Measurements from ENCODE around the gene HJURP. TPM values are rescaled to one million over a fixed set of nuclear protein-coding genes. Genes with fewer than 3 reads are reported as not detected.

HJURP gene
- polyA plus RNA-seq, 1 of the 3 experiments (the other 2 are of a cell fraction), result 13.2 TPM

- DNase-seq, result no peak
- Histone ChIP-seq H3K79me2 (ENCODE audit: insufficient read depth) (no peaks in the 10 kb centered on the region), H2AFZ (ENCODE audit: low read depth) (no peak overlapping the region), H3K9me2 (no peaks in the 10 kb centered on the region), H3K4me2 (no peak overlapping the region), H3F3A (replicated peaks; ENCODE audit: insufficient read depth) (no peaks in the 10 kb centered on the region), H3K4me3 (ENCODE audit: low read depth in 2 of 2, low read length in 1 of 2) (no peak overlapping the region), H3K9me3 (no peaks in the 10 kb centered on the region), H4K20me1 (ENCODE audit: insufficient read depth) (no peaks in the 10 kb centered on the region), H3K36me3 (replicated peaks in 1 of 2; ENCODE audit: control insufficient read depth in 1 of 2, insufficient read depth in 2 of 2, low read length in 1 of 2) (no peaks in the 10 kb centered on the region), H3K27me3 (ENCODE audit: insufficient read depth) (no peaks in the 10 kb centered on the region), H3K9ac (no peak overlapping the region), H3K27ac (ENCODE audit: low read depth in 2 of 2, low read length in 1 of 2) (no peak overlapping the region), H3K4me1 (ENCODE audit: control insufficient read depth in 1 of 2, insufficient read depth in 2 of 2, low read depth in 1 of 2, low read length in 1 of 2) (no peaks in the 10 kb centered on the region)
- TF ChIP-seq IRF3 (IDR thresholded peaks at IDR 0.05; ENCODE audit: low read depth, low read length), result no peak
- no peak for TF ChIP-seq POLR2AphosphoS5 (IDR thresholded peaks at IDR 0.05; ENCODE audit: low read depth, low read length)
- ChIA-PET CTCF (no interaction called here), POLR2A (no interaction called here)
- WGBS (ENCODE audit: low lambda C conversion rate), result 46% methylated on average over 6 of the region's 7 CpGs
Measured at GRCh38 chr2:233800208-233800607, 54.1 kb downstream of the HJURP start.

GRCh38 chr2:233799716-233800115 is 54.6 kb downstream of the HJURP start:
- H2AFZ ChIP-seq (ENCODE audit: low read depth), result no peak overlapping the region
- TF ChIP-seq EZH2phosphoT487 (IDR thresholded peaks at IDR 0.05; ENCODE audit: borderline replicate concordance, low read depth), result no peak
- TF ChIP-seq FOXJ3 (CRISPR knock-in tag; IDR thresholded peaks at IDR 0.05), result no peak
- TF ChIP-seq ELF1 (IDR thresholded peaks at IDR 0.05), result no peak
- TF ChIP-seq REST (IDR thresholded peaks at IDR 0.05; ENCODE audit: low read depth, low read length), result no peak
- TF ChIP-seq SMC3 (IDR thresholded peaks at IDR 0.05; ENCODE audit: low read depth, low read length), result no peak
- TF ChIP-seq USF2 (IDR thresholded peaks at IDR 0.05; ENCODE audit: borderline replicate concordance, low read depth, low read length), result no peak
- no peak for TF ChIP-seq GATA2 (CRISPR knock-in tag; IDR thresholded peaks at IDR 0.05)
- no peak for TF ChIP-seq POLR2AphosphoS5 (IDR thresholded peaks at IDR 0.05; ENCODE audit: low read depth, low read length)
- TF ChIP-seq RCOR1 (IDR thresholded peaks at IDR 0.05; ENCODE audit: low read length), result no peak
- TF ChIP-seq NFIC (IDR thresholded peaks at IDR 0.05; ENCODE audit: borderline replicate concordance), result no peak
- no peak for TF ChIP-seq TAF1 (IDR thresholded peaks at IDR 0.05; ENCODE audit: borderline replicate concordance, low read depth, low read length)
- no peak for TF ChIP-seq PBX3 (IDR thresholded peaks at IDR 0.05)
- TF ChIP-seq JUND (IDR thresholded peaks at IDR 0.05), result no peak
- no peak for TF ChIP-seq TCF12 (IDR thresholded peaks at IDR 0.05)
- TF ChIP-seq CTCF (IDR thresholded peaks at IDR 0.05), result no peak
- TF ChIP-seq RFX5 (IDR thresholded peaks at IDR 0.05; ENCODE audit: low read length), result no peak
- TF ChIP-seq MAX (IDR thresholded peaks at IDR 0.05; ENCODE audit: low read depth), result no peak
- no peak for TF ChIP-seq MEF2A (IDR thresholded peaks at IDR 0.05; ENCODE audit: borderline replicate concordance, low read depth)
- TF ChIP-seq RXRA (IDR thresholded peaks at IDR 0.05; ENCODE audit: borderline replicate concordance, low read depth), result no peak
- H3K4me1 ChIP-seq (ENCODE audit: control insufficient read depth in 1 of 2, insufficient read depth in 2 of 2, low read depth in 1 of 2, low read length in 1 of 2), result no peaks in the 10 kb centered on the region
- no peaks in the 10 kb centered on the region for H3K9me3 ChIP-seq
- H3K4me2 ChIP-seq, result no peak overlapping the region
- H3K79me2 ChIP-seq (ENCODE audit: insufficient read depth), result no peaks in the 10 kb centered on the region
- no peak overlapping the region for H3K4me3 ChIP-seq (ENCODE audit: low read depth in 2 of 2, low read length in 1 of 2)
- no peaks in the 10 kb centered on the region for H3F3A ChIP-seq (replicated peaks; ENCODE audit: insufficient read depth)
- CTCF ChIA-PET, result interaction anchor here (0.5 kb wide), 1 partner anchor 1083 kb away, joined by 3 read pairs; no protein-coding TSS in a partner anchor
- no peaks in the 10 kb centered on the region for H4K20me1 ChIP-seq (ENCODE audit: insufficient read depth)
- POLR2A ChIA-PET, result no interaction called here
- no peaks in the 10 kb centered on the region for H3K9me2 ChIP-seq
- no peak for DNase-seq
- H3K36me3 ChIP-seq (replicated peaks in 1 of 2; ENCODE audit: control insufficient read depth in 1 of 2, insufficient read depth in 2 of 2, low read length in 1 of 2), result no peaks in the 10 kb centered on the region
- no peak overlapping the region for H3K27ac ChIP-seq (ENCODE audit: low read depth in 2 of 2, low read length in 1 of 2)
- H3K27me3 ChIP-seq (ENCODE audit: insufficient read depth), result no peaks in the 10 kb centered on the region
- WGBS (ENCODE audit: low lambda C conversion rate), result 34% methylated on average over 3 of the region's 5 CpGs
- no peak overlapping the region for H3K9ac ChIP-seq

Measured in SK-N-SH (cell line).